NCI-H2171 treated with DMSO at 0.1 percent for 48 hours (cell line): ENCODE measurements around the gene PLXNA4.
A peak's percentile ranks its signal among the peaks of the same experiment; 100 is the strongest.

ENCODE experiments used
- DNase-seq: peaks from one replicate; lab custom pipeline; 2025; lab: John Stamatoyannopoulos, UW

PLXNA4 gene

GRCh38 chr7:132317701-132318351 is 258.4 kb downstream of the PLXNA4 start:
- DNase-seq = peak; percentile 50

GRCh38 chr7:132312531-132313055 is 263.7 kb downstream of the PLXNA4 start:
- DNase-seq = no peak

- DNase-seq = no peak
These were observed 264.5 kb downstream of the PLXNA4 start for GRCh38 chr7:132311733-132312132.

GRCh38 chr7:132309102-132309805 is 267.0 kb downstream of the PLXNA4 start:
- peak; percentile 20 for DNase-seq

GRCh38 chr7:132307465-132307864 is 268.8 kb downstream of the PLXNA4 start:
- no peak for DNase-seq

- DNase-seq = no peak
These were observed 275.5 kb downstream of the PLXNA4 start for GRCh38 chr7:132300599-132301277.

- DNase-seq = no peak
These were observed 277.5 kb downstream of the PLXNA4 start for GRCh38 chr7:132298790-132299189.

- no peak for DNase-seq
These were observed 279.4 kb downstream of the PLXNA4 start for GRCh38 chr7:132296820-132297219.

GRCh38 chr7:132295175-132295574 is 281.1 kb downstream of the PLXNA4 start:
- DNase-seq = no peak

- DNase-seq = no peak
These were observed 283.5 kb downstream of the PLXNA4 start for GRCh38 chr7:132292803-132293202.

GRCh38 chr7:132291481-132291880 is 284.8 kb downstream of the PLXNA4 start:
- no peak for DNase-seq

GRCh38 chr7:132290021-132290420 is 286.2 kb downstream of the PLXNA4 start:
- no peak for DNase-seq

- DNase-seq = no peak
These were observed 289.4 kb downstream of the PLXNA4 start for GRCh38 chr7:132286836-132287235.

GRCh38 chr7:132280335-132280734 is 295.9 kb downstream of the PLXNA4 start:
- DNase-seq = no peak

GRCh38 chr7:132279718-132280117 is 296.6 kb downstream of the PLXNA4 start:
- no peak for DNase-seq

GRCh38 chr7:132276976-132277725 is 299.1 kb downstream of the PLXNA4 start:
- peak; percentile 90 for DNase-seq

GRCh38 chr7:132276234-132276630 is 300.0 kb downstream of the PLXNA4 start:
- DNase-seq = peak; percentile 67

- DNase-seq = peak; percentile 91
These were observed 300.6 kb downstream of the PLXNA4 start for GRCh38 chr7:132275416-132276233.

GRCh38 chr7:132272763-132273371 is 303.4 kb downstream of the PLXNA4 start:
- no peak for DNase-seq

- no peak for DNase-seq
These were observed 305.8 kb downstream of the PLXNA4 start for GRCh38 chr7:132270517-132270916.

GRCh38 chr7:132269718-132270117 is 306.6 kb downstream of the PLXNA4 start:
- no peak for DNase-seq
